Lower lobe of right lung (tissue), 2 donors: ENCODE data around the gene LIN28B. TPM values are rescaled to one million over a fixed set of nuclear protein-coding genes. Genes with fewer than 3 reads are reported as not detected.

Source experiments
- ATAC-seq, 2 donors: fragments of 200-7000 bp; cut with Tn5 transposase; one replicate each; pipeline ENCODE4 v1.9.1; 2020 to 2022; ENCODE audit warnings: mild to moderate bottlenecking in 2 of 2, moderate library complexity in 2 of 2
- DNase-seq: peaks from one replicate; pipeline ENCODE4 v3.0.0-alpha.2; 2020
- H3K27ac ChIP-seq: fragments of 200-600 bp; one replicate; pipeline ENCODE4 v1.8.0; 2022
- H3K27me3 ChIP-seq: fragments of 200-600 bp; one replicate; pipeline ENCODE4 v1.8.0; 2022; ENCODE audit warnings: low read depth
- H3K36me3 ChIP-seq: fragments of 200-600 bp; one replicate; pipeline ENCODE4 v1.8.0; 2022; ENCODE audit warnings: mild to moderate bottlenecking
- H3K4me1 ChIP-seq: fragments of 200-600 bp; one replicate; pipeline ENCODE4 v1.8.0; 2022
- H3K4me3 ChIP-seq: fragments of 200-600 bp; one replicate; pipeline ENCODE4 v1.8.0; 2022; ENCODE audit warnings: mild to moderate bottlenecking
- H3K9me3 ChIP-seq: fragments of 200-600 bp; one replicate; pipeline ENCODE4 v1.8.0; 2022
- intact Hi-C: fragments of 100-400 bp; cut with DNase I; formaldehyde crosslinking; loops from one replicate; pipeline ENCODE4 v1.11.0; 2022
- total RNA-seq: library from RNA; stranded (reverse); fragmentation: NEBNext Ultra II Directional; extraction: Animal tissue kit (Norgen Biotek cat#: 25700); gene quantifications from one replicate; pipeline ENCODE4 v1.2.1, GENCODE V29; 2021
- TF ChIP-seq, protein P1 (sequence below): fragments of 200-600 bp; IDR thresholded peaks from one replicate; pipeline ENCODE4 v1.8.0; 2022; ENCODE audit warnings: antibody characterized with exemption, mild to moderate bottlenecking
- donor health status: DM: no; HTN: yes; CAD: no; lungs with severe emphysema.

The LIN28B gene
- total RNA-seq, 1 donor from 2014 or later, result not detected

- H3K27ac ChIP-seq, result no peak overlapping the region
- no peaks in the 10 kb centered on the region for H3K27me3 ChIP-seq
- ATAC-seq, result no peak
These were observed 58.6 kb downstream of the LIN28B start for GRCh38 chr6:105015482-105015881.

DNA sequence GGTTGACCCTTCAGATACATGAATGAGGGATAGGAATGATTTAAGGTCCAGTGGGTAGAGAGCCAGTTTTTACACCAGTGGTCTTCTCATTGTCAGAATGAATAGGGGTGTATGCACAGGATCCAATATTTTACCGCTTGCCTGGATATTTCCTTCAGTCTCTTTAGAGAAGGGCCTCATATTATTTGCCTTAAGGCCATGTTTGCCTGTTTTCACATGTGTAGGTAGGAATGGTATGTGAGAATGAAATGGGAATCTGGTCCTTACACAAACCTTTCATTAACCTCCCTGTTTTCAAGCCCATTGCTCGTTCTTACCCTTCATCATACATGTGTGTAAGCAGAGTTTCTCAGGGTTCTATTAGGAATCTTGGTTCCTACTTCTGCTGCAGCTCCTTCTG is 62.4 kb downstream of the LIN28B start:
- H3K4me3 ChIP-seq, result no peak overlapping the region
- H3K9me3 ChIP-seq, result no peaks in the 10 kb centered on the region
- DNase-seq, result no peak
- no peaks in the 10 kb centered on the region for H3K27me3 ChIP-seq
- no peaks in the 10 kb centered on the region for H3K4me1 ChIP-seq
- TF ChIP-seq, protein P1, sequence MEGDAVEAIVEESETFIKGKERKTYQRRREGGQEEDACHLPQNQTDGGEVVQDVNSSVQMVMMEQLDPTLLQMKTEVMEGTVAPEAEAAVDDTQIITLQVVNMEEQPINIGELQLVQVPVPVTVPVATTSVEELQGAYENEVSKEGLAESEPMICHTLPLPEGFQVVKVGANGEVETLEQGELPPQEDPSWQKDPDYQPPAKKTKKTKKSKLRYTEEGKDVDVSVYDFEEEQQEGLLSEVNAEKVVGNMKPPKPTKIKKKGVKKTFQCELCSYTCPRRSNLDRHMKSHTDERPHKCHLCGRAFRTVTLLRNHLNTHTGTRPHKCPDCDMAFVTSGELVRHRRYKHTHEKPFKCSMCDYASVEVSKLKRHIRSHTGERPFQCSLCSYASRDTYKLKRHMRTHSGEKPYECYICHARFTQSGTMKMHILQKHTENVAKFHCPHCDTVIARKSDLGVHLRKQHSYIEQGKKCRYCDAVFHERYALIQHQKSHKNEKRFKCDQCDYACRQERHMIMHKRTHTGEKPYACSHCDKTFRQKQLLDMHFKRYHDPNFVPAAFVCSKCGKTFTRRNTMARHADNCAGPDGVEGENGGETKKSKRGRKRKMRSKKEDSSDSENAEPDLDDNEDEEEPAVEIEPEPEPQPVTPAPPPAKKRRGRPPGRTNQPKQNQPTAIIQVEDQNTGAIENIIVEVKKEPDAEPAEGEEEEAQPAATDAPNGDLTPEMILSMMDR, result no peak
- no peaks in the 10 kb centered on the region for H3K36me3 ChIP-seq
- no peak for ATAC-seq
- H3K27ac ChIP-seq, result no peak overlapping the region
- intact Hi-C loops, result no loop called here

More at GRCh38 chr6:105015482-105015881, 58.6 kb downstream of the LIN28B start:
- DNase-seq, result no peak
- Histone ChIP-seq H3K9me3 (no peaks in the 10 kb centered on the region), H3K4me1 (no peaks in the 10 kb centered on the region), H3K36me3 (no peaks in the 10 kb centered on the region), H3K4me3 (no peak overlapping the region)
- TF ChIP-seq, protein P1, result no peak
- intact Hi-C loops, result no loop called here

GRCh38 chr6:105021399-105021798 is 64.5 kb downstream of the LIN28B start:
- H3K36me3 ChIP-seq, result no peaks in the 10 kb centered on the region
- ATAC-seq, result no peak
- intact Hi-C loops, result no loop called here
- H3K4me1 ChIP-seq, result no peaks in the 10 kb centered on the region
- H3K4me3 ChIP-seq, result no peak overlapping the region
- TF ChIP-seq, protein P1, result no peak
- H3K27ac ChIP-seq, result no peak overlapping the region
- DNase-seq, result no peak
- no peaks in the 10 kb centered on the region for H3K27me3 ChIP-seq
- no peaks in the 10 kb centered on the region for H3K9me3 ChIP-seq

- DNase-seq (no peak), ATAC-seq (no peak)
- Histone ChIP-seq H3K9me3 (no peaks in the 10 kb centered on the region), H3K27me3 (no peaks in the 10 kb centered on the region), H3K4me3 (no peak overlapping the region), H3K27ac (no peak overlapping the region), H3K36me3 (no peaks in the 10 kb centered on the region), H3K4me1 (no peaks in the 10 kb centered on the region)
- intact Hi-C loops, result no loop called here
- TF ChIP-seq, protein P1, result no peak
These were observed 65.5 kb downstream of the LIN28B start for GRCh38 chr6:105022416-105022815.

DNA sequence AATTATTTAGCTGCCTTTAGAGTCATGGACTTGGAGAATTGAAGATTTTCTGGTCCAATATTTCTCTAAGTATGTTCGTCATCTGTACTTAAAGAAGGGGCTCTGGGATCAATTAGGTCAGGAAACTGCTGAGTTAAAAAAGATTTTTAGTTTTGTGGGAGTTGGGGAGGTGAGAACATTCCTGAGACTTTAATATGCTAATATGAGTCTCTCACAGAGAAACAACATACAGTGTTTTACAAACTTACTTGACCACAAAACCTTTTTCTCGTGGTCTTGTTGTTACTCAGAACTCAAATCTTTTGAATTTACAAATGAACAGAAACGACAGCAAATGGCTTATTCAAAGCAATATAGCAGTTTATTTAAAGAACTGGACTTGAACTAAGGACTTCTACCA is 67.9 kb downstream of the LIN28B start:
- Histone ChIP-seq H3K36me3 (no peaks in the 10 kb centered on the region), H3K27me3 (no peaks in the 10 kb centered on the region), H3K4me1 (no peaks in the 10 kb centered on the region), H3K9me3 (no peaks in the 10 kb centered on the region), H3K4me3 (no peak overlapping the region), H3K27ac (no peak overlapping the region)
- DNase-seq (no peak), ATAC-seq (no peak)
- intact Hi-C loops, result no loop called here
- TF ChIP-seq, protein P1, result no peak

- ATAC-seq (no peak), DNase-seq (no peak)
- Histone ChIP-seq H3K36me3 (no peaks in the 10 kb centered on the region), H3K27ac (no peak overlapping the region), H3K27me3 (no peaks in the 10 kb centered on the region), H3K4me3 (no peak overlapping the region), H3K4me1 (no peaks in the 10 kb centered on the region), H3K9me3 (no peaks in the 10 kb centered on the region)
- TF ChIP-seq, protein P1, result no peak
- intact Hi-C loops, result no loop called here
These were observed 72.0 kb downstream of the LIN28B start for GRCh38 chr6:105028898-105029297.
